Ureter (tissue), 1 donor: ENCODE results near the gene KLHL29. TPM values are rescaled to one million over a fixed set of nuclear protein-coding genes. Genes with fewer than 3 reads are reported as not detected.
A peak's percentile ranks its signal among the peaks of the same experiment; 100 is the strongest.

ENCODE experiments used
- DNase-seq: peaks from one replicate; pipeline ENCODE4 v3.0.0-alpha.2; 2020; ENCODE audit warnings: low spot score
- total RNA-seq: library from RNA; stranded (reverse); gene quantifications from one replicate; pipeline ENCODE4 v1.2.4, GENCODE V29; 2023
- donor health status: DM: yes; HTN: yes; CAD: no.

The KLHL29 gene
- total RNA-seq, 1 donor from 2014 or later: 16.8 TPM

GRCh38 chr2:23512778-23513177 lies 127.8 kb downstream of the KLHL29 start:
- DNase-seq: no peak

GRCh38 chr2:23513245-23513871 lies 128.4 kb downstream of the KLHL29 start:
- no peak for DNase-seq

- DNase-seq: no peak
Observed at GRCh38 chr2:23513872-23514793, 129.2 kb downstream of the KLHL29 start.

- no peak for DNase-seq
Observed at GRCh38 chr2:23516520-23517256, 131.7 kb downstream of the KLHL29 start.

GRCh38 chr2:23518481-23519333 lies 133.7 kb downstream of the KLHL29 start:
- no peak for DNase-seq

GRCh38 chr2:23519334-23519651 lies 134.3 kb downstream of the KLHL29 start:
- no peak for DNase-seq

- no peak for DNase-seq
Observed at GRCh38 chr2:23520256-23520655, 135.3 kb downstream of the KLHL29 start.

GRCh38 chr2:23521060-23521459 lies 136.1 kb downstream of the KLHL29 start:
- no peak for DNase-seq

GRCh38 chr2:23522726-23523372 lies 137.9 kb downstream of the KLHL29 start:
- no peak for DNase-seq

- peak; percentile 76 for DNase-seq
Observed at GRCh38 chr2:23523373-23524260, 138.6 kb downstream of the KLHL29 start.

GRCh38 chr2:23524261-23524706 lies 139.3 kb downstream of the KLHL29 start:
- peak; percentile 55 for DNase-seq

GRCh38 chr2:23525137-23525765 lies 140.3 kb downstream of the KLHL29 start:
- no peak for DNase-seq

- no peak for DNase-seq
Observed at GRCh38 chr2:23526114-23526513, 141.1 kb downstream of the KLHL29 start.

- DNase-seq: no peak
Observed at GRCh38 chr2:23526835-23527790, 142.1 kb downstream of the KLHL29 start.

- no peak for DNase-seq
Observed at GRCh38 chr2:23528171-23528570, 143.2 kb downstream of the KLHL29 start.

GRCh38 chr2:23528690-23529089 lies 143.7 kb downstream of the KLHL29 start:
- no peak for DNase-seq

GRCh38 chr2:23529659-23530058 lies 144.7 kb downstream of the KLHL29 start:
- DNase-seq: no peak

- no peak for DNase-seq
Observed at GRCh38 chr2:23530206-23530908, 145.4 kb downstream of the KLHL29 start.
